HEK293T (cell line): ENCODE measurements around the gene MARF1.

ENCODE experiments used
- CTCF ChIA-PET: fragments of 350-600 bp; formaldehyde crosslinking; extraction: SDS; loops from one replicate; lab custom pipeline; 2021; ENCODE audit warnings: antibody characterized with exemption, inconsistent platforms; lab: Yijun Ruan, JAX
- POLR2A ChIA-PET: fragments of 350-600 bp; formaldehyde crosslinking; extraction: SDS; loops from one replicate; lab custom pipeline; 2020; ENCODE audit warnings: antibody characterized with exemption, inconsistent platforms; lab: Yijun Ruan, JAX
- DNase-seq: peaks from one replicate; pipeline ENCODE4 v3.0.0; 2012; ENCODE audit warnings: mixed read lengths; ENCODE audit errors: extremely low spot score
- ARNT ChIP-seq: fragments of 450-650 bp; IDR thresholded peaks from 2 replicates; pipeline ENCODE4 v1.6.1; 2017; ENCODE audit warnings: mild to moderate bottlenecking
- BHLHE40 ChIP-seq: fragments of 450-650 bp; IDR thresholded peaks from 2 replicates; pipeline ENCODE4 v1.6.1; 2016; ENCODE audit warnings: mild to moderate bottlenecking, moderate library complexity, borderline replicate concordance
- CTBP1 ChIP-seq: fragments of 450-650 bp; IDR thresholded peaks from 2 replicates; pipeline ENCODE4 v1.6.1; 2016; ENCODE audit warnings: borderline replicate concordance
- ELF4 ChIP-seq: fragments of 450-650 bp; IDR thresholded peaks from 2 replicates; pipeline ENCODE4 v1.6.1; 2017; ENCODE audit warnings: antibody characterized with exemption
- FOXA1 ChIP-seq: fragments of 450-650 bp; IDR thresholded peaks from 2 replicates; pipeline ENCODE4 v1.6.1; 2016; ENCODE audit warnings: mild to moderate bottlenecking
- FOXK2 ChIP-seq: fragments of 450-650 bp; IDR thresholded peaks from 2 replicates; pipeline ENCODE4 v1.6.1; 2016; ENCODE audit warnings: mild to moderate bottlenecking
- FOXM1 ChIP-seq: fragments of 450-650 bp; IDR thresholded peaks from 2 replicates; pipeline ENCODE4 v1.6.1; 2017; ENCODE audit warnings: mild to moderate bottlenecking, borderline replicate concordance
- HDGF ChIP-seq: fragments of 450-650 bp; IDR thresholded peaks from 2 replicates; pipeline ENCODE4 v1.6.1; 2017; ENCODE audit warnings: antibody characterized with exemption, borderline replicate concordance
- L3MBTL2 ChIP-seq: fragments of 450-650 bp; conservative IDR thresholded peaks from 2 replicates; pipeline ENCODE4 v1.6.1; 2016; ENCODE audit warnings: mild to moderate bottlenecking
- LEF1 ChIP-seq: fragments of 450-650 bp; IDR thresholded peaks from 2 replicates; pipeline ENCODE4 v1.6.1; 2017; ENCODE audit warnings: mild to moderate bottlenecking, borderline replicate concordance
- NFRKB ChIP-seq: fragments of 450-650 bp; IDR thresholded peaks from 2 replicates; pipeline ENCODE4 v1.6.1; 2016; ENCODE audit warnings: mild to moderate bottlenecking, moderate library complexity
- PKNOX1 ChIP-seq: fragments of 450-650 bp; IDR thresholded peaks from 2 replicates; pipeline ENCODE4 v1.6.1; 2016
- SP1 ChIP-seq: fragments of 450-650 bp; IDR thresholded peaks from 2 replicates; pipeline ENCODE4 v1.6.1; 2017
- SUZ12 ChIP-seq: fragments of 450-650 bp; IDR thresholded peaks from 2 replicates; pipeline ENCODE4 v1.6.1; 2016; ENCODE audit warnings: mild to moderate bottlenecking
- ZNF384 ChIP-seq: fragments of 450-650 bp; IDR thresholded peaks from 2 replicates; pipeline ENCODE4 v1.6.1; 2016

MARF1 gene

GRCh38 chr16:15605839-15606517 lies 37.0 kb downstream of the MARF1 start:
- POLR2A ChIA-PET, result no interaction called here
- TF ChIP-seq NFRKB (no peak), HDGF (no peak), BHLHE40 (no peak), FOXM1 (no peak), LEF1 (no peak), PKNOX1 (no peak), FOXA1 (no peak), CTBP1 (no peak), SUZ12 (no peak), ZNF384 (no peak), ELF4 (no peak)
- DNase-seq, result no peak
- CTCF ChIA-PET, result no interaction called here

GRCh38 chr16:15604460-15605440 lies 38.2 kb downstream of the MARF1 start:
- ChIA-PET POLR2A (interaction anchor here (1.0 kb wide), 1 partner anchor 38 kb away, joined by 4 read pairs; no protein-coding TSS in a partner anchor), CTCF (no interaction called here)
- TF ChIP-seq ARNT, result no peak
- no peak for TF ChIP-seq ZNF384
- no peak for TF ChIP-seq L3MBTL2
- no peak for TF ChIP-seq ELF4
- TF ChIP-seq BHLHE40, result no peak
- no peak for TF ChIP-seq PKNOX1
- TF ChIP-seq FOXA1, result no peak
- TF ChIP-seq CTBP1, result no peak
- no peak for DNase-seq

GRCh38 chr16:15602285-15603044 lies 40.5 kb downstream of the MARF1 start:
- no peak for DNase-seq
- ChIA-PET CTCF (no interaction called here), POLR2A (no interaction called here)
- TF ChIP-seq BHLHE40 (no peak), FOXA1 (no peak), PKNOX1 (no peak)

- ChIA-PET CTCF (no interaction called here), POLR2A (no interaction called here)
- TF ChIP-seq FOXM1 (no peak), ARNT (no peak)
- no peak for DNase-seq
Observed at GRCh38 chr16:15601212-15601879, 41.6 kb downstream of the MARF1 start.

- no peak for DNase-seq
- ChIA-PET POLR2A (interaction anchor here (0.6 kb wide), 1 partner anchor 19 kb away, joined by 3 read pairs; no protein-coding TSS in a partner anchor), CTCF (no interaction called here)
- TF ChIP-seq SUZ12 (no peak), NFRKB (no peak), BHLHE40 (no peak), ARNT (no peak), L3MBTL2 (no peak), FOXK2 (no peak), LEF1 (no peak), CTBP1 (no peak), ZNF384 (no peak), ELF4 (no peak), FOXA1 (no peak), SP1 (no peak), FOXM1 (no peak), PKNOX1 (no peak), HDGF (no peak)
Observed at GRCh38 chr16:15599303-15600070, 43.5 kb downstream of the MARF1 start.
